HepG2 (cell line): Measurements from ENCODE around the gene EPB41. TPM values are rescaled to one million over a fixed set of nuclear protein-coding genes. Genes with fewer than 3 reads are reported as not detected.

Experiments used
- BORCS8-MEF2B ChIP-seq: sonication (generic); formaldehyde crosslinking; IDR thresholded peaks from 2 replicates; pipeline ENCODE4 v1.8.0; 2022; ENCODE audit warnings: mild to moderate bottlenecking, missing genetic modification reagents
- CC2D1A ChIP-seq: sonication (generic); formaldehyde crosslinking; IDR thresholded peaks from 2 replicates; pipeline ENCODE4 v1.8.1; 2023; ENCODE audit warnings: mild to moderate bottlenecking, missing genetic modification reagents
- ELF3 ChIP-seq: IDR thresholded peaks from 2 replicates; pipeline ENCODE4 v1.6.1; 2016; ENCODE audit warnings: missing genetic modification reagents, missing compliant biosample characterization
- FOSL2 ChIP-seq: sonication (generic); formaldehyde crosslinking; IDR thresholded peaks from 2 replicates; pipeline ENCODE4 v1.4.0; 2020; ENCODE audit warnings: missing genetic modification reagents
- FOXP1 ChIP-seq, 2 experiments: fragments of 450-650 bp in 1 of 2; IDR thresholded peaks; 2 replicates each; pipeline ENCODE4 v1.6.1; 2017 to 2018; ENCODE audit warnings: antibody characterized with exemption in 1 of 2
- HES4 ChIP-seq: sonication (generic); formaldehyde crosslinking; IDR thresholded peaks from 2 replicates; pipeline ENCODE4 v1.9.0; 2021; ENCODE audit warnings: mild to moderate bottlenecking, missing genetic modification reagents, borderline replicate concordance
- HIVEP1 ChIP-seq: sonication (generic); formaldehyde crosslinking; IDR thresholded peaks from 2 replicates; pipeline ENCODE4 v1.4.0; 2020; ENCODE audit warnings: mild to moderate bottlenecking, missing genetic modification reagents
- IRF9 ChIP-seq: sonication (generic); formaldehyde crosslinking; IDR thresholded peaks from 2 replicates; pipeline ENCODE4 v1.8.0; 2022; ENCODE audit warnings: missing genetic modification reagents, mild to moderate bottlenecking, borderline replicate concordance
- JARID2 ChIP-seq: sonication (generic); formaldehyde crosslinking; IDR thresholded peaks from 2 replicates; pipeline ENCODE4 v1.8.1; 2023; ENCODE audit warnings: missing genetic modification reagents, inconsistent platforms; ENCODE audit not compliant: insufficient replicate concordance
- LBX2 ChIP-seq: sonication (generic); formaldehyde crosslinking; IDR thresholded peaks from 2 replicates; pipeline ENCODE4 v1.5.0; 2020; ENCODE audit warnings: missing genetic modification reagents, mild to moderate bottlenecking, borderline replicate concordance
- NCOA2 ChIP-seq: sonication (generic); formaldehyde crosslinking; IDR thresholded peaks from 2 replicates; pipeline ENCODE4 v1.8.0; 2022; ENCODE audit warnings: inconsistent platforms
- NFRKB ChIP-seq: fragments of 450-650 bp; IDR thresholded peaks from 2 replicates; pipeline ENCODE4 v1.6.1; 2017
- PBX2 ChIP-seq: IDR thresholded peaks from 2 replicates; pipeline ENCODE4 v1.6.1; 2016; ENCODE audit warnings: control low read depth
- REXO4 ChIP-seq: sonication (generic); formaldehyde crosslinking; IDR thresholded peaks from 2 replicates; pipeline ENCODE4 v1.8.0; 2022; ENCODE audit warnings: missing genetic modification reagents, mild to moderate bottlenecking, borderline replicate concordance
- TFAP4 ChIP-seq: sonication (generic); IDR thresholded peaks from 2 replicates; pipeline ENCODE4 v1.6.1; 2016; ENCODE audit warnings: low read depth, borderline replicate concordance
- XBP1 ChIP-seq: sonication (generic); formaldehyde crosslinking; IDR thresholded peaks from 2 replicates; pipeline ENCODE4 v1.5.0; 2020; ENCODE audit warnings: missing genetic modification reagents
- ZNF337 ChIP-seq: sonication (generic); formaldehyde crosslinking; IDR thresholded peaks from 2 replicates; pipeline ENCODE4 v1.5.1; 2020; ENCODE audit warnings: missing genetic modification reagents, low read depth, mild to moderate bottlenecking, borderline replicate concordance
- ZNF451 ChIP-seq: sonication (generic); formaldehyde crosslinking; IDR thresholded peaks from 2 replicates; pipeline ENCODE4 v1.5.0; 2020; ENCODE audit warnings: mild to moderate bottlenecking, missing genetic modification reagents
- ZNF513 ChIP-seq: sonication (generic); formaldehyde crosslinking; conservative IDR thresholded peaks from 2 replicates; pipeline ENCODE4 v1.5.0; 2020; ENCODE audit warnings: missing genetic modification reagents
- ZNF572 ChIP-seq: sonication (generic); formaldehyde crosslinking; IDR thresholded peaks from 2 replicates; pipeline ENCODE4 v1.5.1; 2020; ENCODE audit warnings: mild to moderate bottlenecking, missing genetic modification reagents
- ZNF580 ChIP-seq: IDR thresholded peaks from 2 replicates; pipeline ENCODE4 v1.6.1; 2016; ENCODE audit warnings: low read depth, borderline replicate concordance
- ZNF772 ChIP-seq: sonication (generic); formaldehyde crosslinking; IDR thresholded peaks from 2 replicates; pipeline ENCODE4 v1.5.0; 2020; ENCODE audit warnings: mild to moderate bottlenecking, missing genetic modification reagents
- ZNF816 ChIP-seq: sonication (generic); formaldehyde crosslinking; IDR thresholded peaks from 2 replicates; pipeline ENCODE4 v1.8.0; 2022; ENCODE audit warnings: missing genetic modification reagents, mild to moderate bottlenecking, borderline replicate concordance
- ZNF839 ChIP-seq: sonication (generic); formaldehyde crosslinking; IDR thresholded peaks from 2 replicates; pipeline ENCODE4 v1.4.0; 2020; ENCODE audit warnings: missing genetic modification reagents, mild to moderate bottlenecking, borderline replicate concordance
- ZNF850 ChIP-seq: sonication (generic); formaldehyde crosslinking; conservative IDR thresholded peaks from 2 replicates; pipeline ENCODE4 v1.9.0; 2021; ENCODE audit warnings: mild to moderate bottlenecking, missing genetic modification reagents
- ZSCAN12 ChIP-seq: sonication (generic); formaldehyde crosslinking; IDR thresholded peaks from 2 replicates; pipeline ENCODE4 v1.9.0; 2021; ENCODE audit warnings: mild to moderate bottlenecking, missing genetic modification reagents
- polyA plus RNA-seq, 8 experiments: library from polyadenylated mRNA; depleted of rRNA in 3 of 8; stranded (reverse) in 7 of 8; unstranded in 1 of 8; fragments of >200 nt; fragmentation: Illumina TruSeq in 4 of 8; extraction: Trizol in 4 of 8; gene quantifications; 2 replicates each; pipeline versions ENCODE4 v1.2.1 to v1.2.3, GENCODE V29; 2011 to 2016; ENCODE audit warnings: low read depth in 4 of 8, missing spikeins in 1 of 8, mixed read lengths in 1 of 8; ENCODE audit not compliant: insufficient read depth in 1 of 8
- total RNA-seq, 5 experiments: library from RNA; depleted of rRNA; stranded (reverse); fragments of >200 nt; fragmentation: Illumina TruSeq; extraction: Trizol; gene quantifications; 2 replicates each; pipeline ENCODE4 v1.2.3, GENCODE V29; 2016; ENCODE audit warnings: low read depth in 1 of 5

Gene EPB41
- total and polyA plus RNA-seq, 2 of the 13 experiments (the other 11 are each of a cell fraction or from before 2014, with no cell fraction given): 34.5 to 46.7 TPM

GRCh38 chr1:28886731-28887418 lies 27.5 kb upstream of the EPB41 start (continued):
- TF ChIP-seq PBX2 (CRISPR knock-in tag) (peak; percentile 94), XBP1 (no peak), ZNF839 (CRISPR knock-in tag) (no peak), ZSCAN12 (no peak), ZNF850 (CRISPR knock-in tag) (no peak), LBX2 (no peak), NCOA2 (CRISPR knock-in tag) (no peak), BORCS8-MEF2B (CRISPR knock-in tag) (no peak), ZNF580 (CRISPR knock-in tag) (no peak), ZNF337 (no peak), FOXP1 (IDR thresholded peaks at IDR 0.05) (no peak), FOXP1 (CRISPR knock-in tag; IDR thresholded peaks at IDR 0.05) (no peak), IRF9 (CRISPR knock-in tag) (no peak), ZNF816 (CRISPR knock-in tag) (no peak), REXO4 (no peak), ZNF772 (CRISPR knock-in tag) (0 out of 2 replicates have a peak, but pooled peaks have one; percentile 32), ZNF451 (CRISPR knock-in tag) (no peak), ZNF513 (CRISPR knock-in tag) (no peak), ZNF572 (CRISPR knock-in tag) (no peak), JARID2 (no peak), ELF3 (0 out of 2 replicates have a peak, but pooled peaks have one; percentile 17), TFAP4 (peak; percentile 74), HES4 (CRISPR knock-in tag) (no peak), CC2D1A (no peak), FOSL2 (peak; percentile 35; the same call in 1 of the 2 replicates), HIVEP1 (CRISPR knock-in tag) (peak; percentile 73), NFRKB (no peak)
